Nephron progenitor cell (in vitro differentiated cells): Measurements from ENCODE around the gene MPST.
"Not testable (repeated sequence)": the region's sequence is repeated elsewhere in the genome, so short reads cannot be mapped to it uniquely, and the experiment has no call there.

Experiments used
- DNase-seq: peaks from one replicate; pipeline ENCODE4 v3.0.0; 2021
- H3K27ac Mint-ChIP-seq: 2 replicates; pipeline ENCODE4 v1.8.0; 2021; ENCODE audit warnings: mild to moderate bottlenecking, moderate library complexity, mixed read lengths
- H3K27me3 Mint-ChIP-seq: 2 replicates; pipeline ENCODE4 v1.8.0; 2021; ENCODE audit warnings: mild to moderate bottlenecking, low read depth, mixed read lengths; ENCODE audit not compliant: poor library complexity
- H3K36me3 Mint-ChIP-seq: 2 replicates; pipeline ENCODE4 v1.8.0; 2021; ENCODE audit warnings: low read depth, mixed read lengths
- H3K4me1 Mint-ChIP-seq: 2 replicates; pipeline ENCODE4 v1.8.0; 2021; ENCODE audit warnings: mixed read lengths
- H3K4me3 Mint-ChIP-seq: 2 replicates; pipeline ENCODE4 v1.8.0; 2021; ENCODE audit warnings: mild to moderate bottlenecking, moderate library complexity, mixed read lengths
- H3K9me3 Mint-ChIP-seq: 2 replicates; pipeline ENCODE4 v1.8.0; 2021; ENCODE audit warnings: mild to moderate bottlenecking, moderate library complexity, mixed read lengths
- CTCF ChIP-seq: fragments of 200-600 bp; sonication (generic); IDR thresholded peaks from 2 replicates; pipeline ENCODE4 v1.5.0; 2021; ENCODE audit warnings: antibody characterized with exemption

Gene MPST

GRCh38 chr22:36988075-36988832, 31.3 kb upstream of the MPST start:
- Mint-ChIP-seq H3K27me3 (peaks cover 27% of the 10 kb centered on the region), H3K4me3 (no peak overlapping the region), H3K9me3 (peaks cover 28% of the 10 kb centered on the region), H3K27ac (no peak overlapping the region), H3K36me3 (no peaks in the 10 kb centered on the region), H3K4me1 (peaks cover 6% of the 10 kb centered on the region)
- no peak for DNase-seq
- TF ChIP-seq CTCF = no peak

- Mint-ChIP-seq H3K27me3 (peaks cover 24% of the 10 kb centered on the region), H3K9me3 (peaks cover 28% of the 10 kb centered on the region)
- H3K4me1 Mint-ChIP-seq, H3K4me3 Mint-ChIP-seq, DNase-seq, H3K36me3 Mint-ChIP-seq, H3K27ac Mint-ChIP-seq: not testable (repeated sequence)
Measured at GRCh38 chr22:36989012-36989411, 30.5 kb upstream of the MPST start.

GRCh38 chr22:36990457-36990856, 29.1 kb upstream of the MPST start:
- Mint-ChIP-seq H3K9me3 (peaks cover 25% of the 10 kb centered on the region), H3K27ac (no peak overlapping the region), H3K27me3 (peaks cover 24% of the 10 kb centered on the region), H3K36me3 (no peaks in the 10 kb centered on the region), H3K4me1 (peaks cover 6% of the 10 kb centered on the region), H3K4me3 (no peak overlapping the region)
- no peak for TF ChIP-seq CTCF
- no peak for DNase-seq

GRCh38 chr22:36991206-36991605, 28.3 kb upstream of the MPST start:
- no peak overlapping the region for H3K4me3 Mint-ChIP-seq
- DNase-seq = no peak
- H3K36me3 Mint-ChIP-seq = no peaks in the 10 kb centered on the region
- no peak overlapping the region for H3K27ac Mint-ChIP-seq
- no peak for TF ChIP-seq CTCF
- peaks cover 6% of the 10 kb centered on the region for H3K4me1 Mint-ChIP-seq
- peaks cover 17% of the 10 kb centered on the region for H3K9me3 Mint-ChIP-seq
- peaks cover 24% of the 10 kb centered on the region for H3K27me3 Mint-ChIP-seq

- H3K9me3 Mint-ChIP-seq = no peaks in the 10 kb centered on the region
- DNase-seq = no peak
- no peak overlapping the region for H3K4me3 Mint-ChIP-seq
- peaks cover 11% of the 10 kb centered on the region for H3K27me3 Mint-ChIP-seq
- no peak for TF ChIP-seq CTCF
- H3K27ac Mint-ChIP-seq = no peak overlapping the region
- no peaks in the 10 kb centered on the region for H3K36me3 Mint-ChIP-seq
- H3K4me1 Mint-ChIP-seq = peaks cover 3% of the 10 kb centered on the region
Measured at GRCh38 chr22:36997746-36998145, 21.8 kb upstream of the MPST start.

GRCh38 chr22:36998620-36999351, 20.8 kb upstream of the MPST start:
- H3K9me3 Mint-ChIP-seq = no peaks in the 10 kb centered on the region
- peaks cover 18% of the 10 kb centered on the region for H3K27me3 Mint-ChIP-seq
- no peak overlapping the region for H3K4me3 Mint-ChIP-seq
- no peak overlapping the region for H3K27ac Mint-ChIP-seq
- H3K36me3 Mint-ChIP-seq = no peaks in the 10 kb centered on the region
- DNase-seq = no peak
- H3K4me1 Mint-ChIP-seq = peaks cover 13% of the 10 kb centered on the region
- no peak for TF ChIP-seq CTCF
